Measurements from ENCODE around the gene CHST10. TPM values are rescaled to one million over a fixed set of nuclear protein-coding genes. Genes with fewer than 3 reads are reported as not detected.
"Not testable (repeated sequence)": the region's sequence is repeated elsewhere in the genome, so short reads cannot be mapped to it uniquely, and the experiment has no call there.

CHST10 gene
- total and polyA plus RNA-seq, 7 donors, result 0.46 to 15.1 (median 6.8) TPM

DNA sequence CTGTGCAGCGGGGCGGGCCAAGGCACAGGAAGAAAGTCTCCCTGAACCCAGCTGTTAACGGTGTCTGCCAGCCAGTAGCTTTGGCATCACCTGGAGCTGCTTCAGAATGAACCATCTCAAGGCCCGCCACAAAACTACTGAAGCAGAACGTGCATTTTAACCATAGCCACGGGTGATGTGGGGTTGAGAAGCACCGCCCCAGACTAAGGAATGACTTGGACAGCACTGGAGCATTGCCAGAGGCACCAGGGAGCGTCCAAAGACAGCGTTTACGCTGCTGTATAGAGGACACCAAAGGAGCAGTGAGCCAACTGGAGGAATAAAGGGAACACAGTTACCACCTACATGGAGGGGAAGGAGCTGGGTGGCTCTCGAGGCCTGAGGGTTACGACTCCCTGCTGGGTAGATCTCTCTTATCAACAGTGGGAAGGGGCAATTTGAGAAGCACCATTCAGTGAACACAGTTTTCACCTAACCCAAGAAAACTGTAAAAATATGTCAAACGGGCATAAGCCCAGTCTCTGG lies 66.7 kb downstream of the CHST10 start:
- DNase-seq, result no peak
- Histone ChIP-seq H3K4me3 (no peak overlapping the region), H3K27ac (no peak overlapping the region), H3K4me1 (no peaks in the 10 kb centered on the region), H3K27me3 (no peaks in the 10 kb centered on the region), H3K36me3 (no peaks in the 10 kb centered on the region), H3K9me3 (no peaks in the 10 kb centered on the region)
- WGBS, 2 donors, result 71 to 81% methylated on average over 13 of the region's 13 CpGs
- intact Hi-C loops (cut with DNase I), result no loop called here
- no peak for TF ChIP-seq EP300 (IDR thresholded peaks at IDR 0.05)
- TF ChIP-seq POLR2A (IDR thresholded peaks at IDR 0.05), result no peak
- TF ChIP-seq POLR2AphosphoS5 (IDR thresholded peaks at IDR 0.05), result no peak
- TF ChIP-seq, protein P1, sequence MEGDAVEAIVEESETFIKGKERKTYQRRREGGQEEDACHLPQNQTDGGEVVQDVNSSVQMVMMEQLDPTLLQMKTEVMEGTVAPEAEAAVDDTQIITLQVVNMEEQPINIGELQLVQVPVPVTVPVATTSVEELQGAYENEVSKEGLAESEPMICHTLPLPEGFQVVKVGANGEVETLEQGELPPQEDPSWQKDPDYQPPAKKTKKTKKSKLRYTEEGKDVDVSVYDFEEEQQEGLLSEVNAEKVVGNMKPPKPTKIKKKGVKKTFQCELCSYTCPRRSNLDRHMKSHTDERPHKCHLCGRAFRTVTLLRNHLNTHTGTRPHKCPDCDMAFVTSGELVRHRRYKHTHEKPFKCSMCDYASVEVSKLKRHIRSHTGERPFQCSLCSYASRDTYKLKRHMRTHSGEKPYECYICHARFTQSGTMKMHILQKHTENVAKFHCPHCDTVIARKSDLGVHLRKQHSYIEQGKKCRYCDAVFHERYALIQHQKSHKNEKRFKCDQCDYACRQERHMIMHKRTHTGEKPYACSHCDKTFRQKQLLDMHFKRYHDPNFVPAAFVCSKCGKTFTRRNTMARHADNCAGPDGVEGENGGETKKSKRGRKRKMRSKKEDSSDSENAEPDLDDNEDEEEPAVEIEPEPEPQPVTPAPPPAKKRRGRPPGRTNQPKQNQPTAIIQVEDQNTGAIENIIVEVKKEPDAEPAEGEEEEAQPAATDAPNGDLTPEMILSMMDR (IDR thresholded peaks at IDR 0.05), result no peak

DNA sequence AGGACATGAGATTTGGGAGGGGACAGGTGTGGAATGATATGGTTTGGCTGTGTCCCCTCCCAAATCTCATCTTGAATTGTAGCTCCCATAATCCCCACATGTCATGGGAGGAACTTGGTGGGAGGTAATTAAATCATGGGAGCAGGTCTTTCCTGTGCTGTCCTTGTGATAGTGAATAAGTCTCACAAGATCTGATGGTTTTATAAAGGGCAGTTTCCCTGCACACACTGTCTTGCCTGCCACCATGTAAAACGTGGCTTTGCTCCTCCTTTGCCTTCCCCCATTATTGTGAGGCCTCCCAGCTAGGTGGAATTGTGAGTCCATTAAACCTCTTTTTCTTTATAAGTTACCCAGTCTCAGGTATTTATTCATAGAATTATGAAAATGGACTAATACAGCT lies 72.3 kb downstream of the CHST10 start:
- H3K36me3 ChIP-seq; H3K27me3 ChIP-seq; DNase-seq; H3K4me1 ChIP-seq; H3K27ac ChIP-seq; intact Hi-C loops (cut with DNase I); H3K9me3 ChIP-seq; H3K4me3 ChIP-seq: not testable (repeated sequence)
- WGBS, 2 donors, result 12 to 37% methylated on average over 1 of the region's 1 CpG

DNA sequence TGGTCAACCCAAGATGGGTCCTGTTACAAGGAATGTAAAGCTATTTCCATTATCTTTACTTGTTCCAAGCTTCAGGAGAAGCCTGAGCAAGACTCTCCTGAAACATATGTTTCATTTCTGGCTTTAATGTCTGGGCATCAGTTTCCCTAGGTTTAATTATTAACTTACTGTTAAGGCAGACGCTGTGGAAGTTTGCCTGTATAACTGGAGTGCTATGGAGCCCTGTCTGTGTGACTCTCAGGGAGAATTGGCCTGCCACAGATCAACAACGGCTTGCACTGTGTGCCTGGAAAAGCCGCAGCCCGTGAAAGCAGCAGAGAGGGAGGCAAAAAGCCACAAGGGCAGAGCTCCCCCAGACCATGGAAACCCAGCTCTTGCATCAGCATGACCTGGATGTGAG lies 73.0 kb downstream of the CHST10 start:
- Histone ChIP-seq H3K9me3 (no peaks in the 10 kb centered on the region), H3K4me1 (no peaks in the 10 kb centered on the region), H3K4me3 (no peak overlapping the region), H3K27me3 (no peaks in the 10 kb centered on the region), H3K27ac (no peak overlapping the region), H3K36me3 (no peaks in the 10 kb centered on the region)
- WGBS, 2 donors, result 48 to 74% methylated on average over 4 of the region's 4 CpGs
- no peak for DNase-seq
- intact Hi-C loops (cut with DNase I), result no loop called here
- TF ChIP-seq POLR2A (IDR thresholded peaks at IDR 0.05) (no peak), EP300 (IDR thresholded peaks at IDR 0.05) (no peak), POLR2AphosphoS5 (IDR thresholded peaks at IDR 0.05) (no peak)
- TF ChIP-seq, protein P1 (IDR thresholded peaks at IDR 0.05), result no peak

DNA sequence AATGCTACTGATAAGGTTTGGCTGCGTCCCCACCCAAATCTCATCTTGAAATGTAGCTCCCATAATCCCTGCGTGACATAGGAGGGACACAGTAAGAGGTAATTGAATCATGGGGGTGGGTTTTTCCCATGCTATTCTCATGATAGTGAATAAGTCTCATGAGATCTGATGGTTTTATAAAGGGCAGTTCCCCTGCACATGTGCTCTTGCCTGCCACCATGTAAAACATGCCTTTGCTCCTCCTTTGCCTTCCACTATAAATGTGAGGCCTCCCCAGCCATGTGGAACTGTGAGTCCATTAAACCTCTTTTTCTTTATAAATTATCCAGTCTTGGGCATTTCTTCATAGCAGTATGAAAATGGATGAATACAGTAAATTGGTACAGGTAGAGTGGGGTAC lies 75.0 kb downstream of the CHST10 start:
- H3K27me3 ChIP-seq; H3K4me1 ChIP-seq; H3K4me3 ChIP-seq; H3K9me3 ChIP-seq; H3K27ac ChIP-seq; DNase-seq; H3K36me3 ChIP-seq; intact Hi-C loops (cut with DNase I): not testable (repeated sequence)
- WGBS, 2 donors, result 91 to 92% methylated on average over 2 of the region's 2 CpGs

Small RNA genes within 50 kb of the gene (small RNA-seq; reads per million reads assigned to genes)
- gene AC012493.2, result 0 reads per million in 3 donors
- gene AC012493.3, result 0 reads per million in 3 donors

Other genes with a start within 250 kb of the CHST10 start
- 10 to 100 TPM; 14.6 to 25.8 (median 18.6) TPM for gene LONRF2, start 95.2 kb downstream of the CHST10 start, total RNA-seq
- gene LONRF2, start 95.2 kb downstream of the CHST10 start, polyA plus RNA-seq, result under 1 TPM; under 0.01 to 0.89 (median under 0.01) TPM
- not detected for gene NMS, start 52.8 kb upstream of the CHST10 start, total RNA-seq
- gene NMS, start 52.8 kb upstream of the CHST10 start, polyA plus RNA-seq, result not detected
- 10 to 100 TPM; 23.5 to 41.3 (median 31.3) TPM for gene PDCL3, start 145.3 kb upstream of the CHST10 start, total RNA-seq
- gene PDCL3, start 145.3 kb upstream of the CHST10 start, polyA plus RNA-seq, result 10 to 100 TPM; 25.8 to 40.2 (median 36.8) TPM